Right lung (tissue), 5 donors: ENCODE data around the gene MTRFR. TPM values are rescaled to one million over a fixed set of nuclear protein-coding genes. Genes with fewer than 3 reads are reported as not detected.

ENCODE experiments used
- DNase-seq, 2 donors: peaks; one replicate each; pipeline ENCODE4 v3.0.0-alpha.2; 2013
- polyA plus RNA-seq, 5 donors: library from polyadenylated mRNA; unstranded; fragments of 120-200 nt; gene quantifications; one replicate each; pipeline versions ENCODE4 v1.2.1 to v1.2.3, GENCODE V29; 2013; ENCODE audit warnings: inconsistent platforms in 1 of 5, low replicate concordance in 1 of 5; ENCODE audit not compliant: insufficient read length in 5 of 5, insufficient read depth in 1 of 5

MTRFR gene
- polyA plus RNA-seq, 5 donors: 24.5 to 26.2 (median 25.8) TPM

GRCh38 chr12:123269395-123269892 lies 36.2 kb downstream of the MTRFR start:
- peak; percentile 71 to 73 for DNase-seq

- peak in 1 of 2 donors; percentile 14 for DNase-seq
Measured at GRCh38 chr12:123269896-123270213, 36.6 kb downstream of the MTRFR start.

GRCh38 chr12:123270214-123271000 lies 37.2 kb downstream of the MTRFR start:
- peak in 1 of 2 donors; percentile 19 for DNase-seq

GRCh38 chr12:123271001-123271668 lies 37.9 kb downstream of the MTRFR start:
- DNase-seq: peak in 1 of 2 donors; percentile 37

- DNase-seq: no peak
Measured at GRCh38 chr12:123273166-123273565, 39.9 kb downstream of the MTRFR start.

GRCh38 chr12:123278101-123278627 lies 44.9 kb downstream of the MTRFR start:
- DNase-seq: no peak

GRCh38 chr12:123280971-123281370 lies 47.7 kb downstream of the MTRFR start:
- no peak for DNase-seq

GRCh38 chr12:123282111-123282510 lies 48.9 kb downstream of the MTRFR start:
- DNase-seq: no peak

GRCh38 chr12:123283461-123283860 lies 50.2 kb downstream of the MTRFR start:
- no peak for DNase-seq

GRCh38 chr12:123284669-123285068 lies 51.4 kb downstream of the MTRFR start:
- DNase-seq: no peak

- DNase-seq: no peak
Measured at GRCh38 chr12:123286652-123287373, 53.6 kb downstream of the MTRFR start.

- DNase-seq: no peak
Measured at GRCh38 chr12:123288751-123289346, 55.6 kb downstream of the MTRFR start.

- no peak for DNase-seq
Measured at GRCh38 chr12:123289911-123290310, 56.7 kb downstream of the MTRFR start.

- no peak for DNase-seq
Measured at GRCh38 chr12:123293178-123293760, 60.0 kb downstream of the MTRFR start.

- DNase-seq: no peak
Measured at GRCh38 chr12:123305136-123305535, 71.9 kb downstream of the MTRFR start.

- DNase-seq: no peak
Measured at GRCh38 chr12:123306200-123306599, 73.0 kb downstream of the MTRFR start.

Other genes with a start within 250 kb of the MTRFR start
- 10 to 100 TPM in 4 of 5 donors, 1 to 10 TPM in 1; 9.7 to 16.1 (median 11.3) TPM for gene PITPNM2, start 82.3 kb upstream of the MTRFR start, polyA plus RNA-seq
- 10 to 100 TPM; 22.0 to 48.9 (median 41.3) TPM for gene MPHOSPH9, start 295 bp upstream of the MTRFR start, polyA plus RNA-seq
- 100 to 1,000 TPM; 225 to 293 (median 236) TPM for gene CDK2AP1, start 38.4 kb downstream of the MTRFR start, polyA plus RNA-seq
- 10 to 100 TPM; 18.3 to 30.8 (median 29.5) TPM for gene SBNO1, start 131.4 kb downstream of the MTRFR start, polyA plus RNA-seq
- 10 to 100 TPM; 55.3 to 59.5 (median 56.0) TPM for gene KMT5A, start 150.7 kb downstream of the MTRFR start, polyA plus RNA-seq
- gene RILPL2, start 203.2 kb downstream of the MTRFR start, polyA plus RNA-seq: 1 to 10 TPM; 4.5 to 5.8 (median 5.3) TPM
- 10 to 100 TPM; 32.1 to 40.4 (median 37.4) TPM for gene SNRNP35, start 224.7 kb downstream of the MTRFR start, polyA plus RNA-seq